OCI-LY7 (cell line): ENCODE results near the gene CCDC126. TPM values are rescaled to one million over a fixed set of nuclear protein-coding genes. Genes with fewer than 3 reads are reported as not detected.

ENCODE experiments used
- BruUV-seq: library from RNA; stranded (reverse); fragments of 400-500 nt; replicated peaks from 2 replicates; lab custom pipeline; 2021; lab: Mats Ljungman, UMichigan
- CTCF ChIA-PET: fragments of 300-600 bp; sonication (Branson Sonifier 250); formaldehyde crosslinking; loops from one replicate; lab custom pipeline; 2022; ENCODE audit warnings: antibody characterized with exemption; ENCODE audit not compliant: unreplicated experiment; lab: Charles Lee
- POLR2A ChIA-PET: fragments of 300-600 bp; sonication (Branson Sonifier 250); formaldehyde crosslinking; loops from one replicate; lab custom pipeline; 2022; ENCODE audit warnings: antibody characterized with exemption; lab: Charles Lee
- DNase-seq: peaks from one replicate; pipeline ENCODE4 v3.0.0-alpha.2; 2015; ENCODE audit warnings: low spot score
- H2AFZ ChIP-seq: fragments of 200-600 bp; sonication (generic), shearing (Covaris generic); 2 replicates; pipeline ENCODE4 v1.6.1; 2014; ENCODE audit warnings: mild to moderate bottlenecking, antibody characterized with exemption, low read length, moderate library complexity
- H3K27ac ChIP-seq: fragments of 200-600 bp; sonication (generic); 2 replicates; pipeline ENCODE4 v1.5.1; 2014; ENCODE audit warnings: mixed run types, low read depth, mild to moderate bottlenecking, moderate library complexity, low read length, inconsistent platforms; ENCODE audit not compliant: poor library complexity, severe bottlenecking
- H3K36me3 ChIP-seq: fragments of 200-600 bp; sonication (generic); 2 replicates; pipeline ENCODE4 v1.6.1; 2014; ENCODE audit warnings: mild to moderate bottlenecking, antibody characterized with exemption, low read length, moderate library complexity, mixed read lengths; ENCODE audit not compliant: insufficient read depth
- H3K4me1 ChIP-seq: fragments of 200-600 bp; sonication (generic); 2 replicates; pipeline ENCODE4 v1.5.1; 2014; ENCODE audit warnings: mild to moderate bottlenecking, low read length; ENCODE audit not compliant: insufficient read depth, poor library complexity, severe bottlenecking
- H3K4me2 ChIP-seq: fragments of 200-600 bp; sonication (generic); 2 replicates; pipeline ENCODE4 v1.6.1; 2014; ENCODE audit warnings: mild to moderate bottlenecking, low read length
- H3K4me3 ChIP-seq: fragments of 200-600 bp; sonication (generic); 2 replicates; pipeline ENCODE4 v1.5.1; 2014; ENCODE audit warnings: mild to moderate bottlenecking, low read depth, low read length; ENCODE audit not compliant: poor library complexity, severe bottlenecking
- H3K79me2 ChIP-seq: fragments of 200-600 bp; sonication (generic); 2 replicates; pipeline ENCODE4 v1.6.1; 2016; ENCODE audit warnings: low read depth, mild to moderate bottlenecking, low read length, moderate library complexity, mixed read lengths; ENCODE audit not compliant: insufficient read depth
- H3K9me2 ChIP-seq: fragments of 200-600 bp; sonication (generic); 2 replicates; pipeline ENCODE4 v1.6.1; 2016; ENCODE audit warnings: mild to moderate bottlenecking, low read length, mixed read lengths; ENCODE audit not compliant: insufficient read depth
- H3K9me3 ChIP-seq: fragments of 200-600 bp; sonication (generic); 2 replicates; pipeline ENCODE4 v1.6.1; 2014; ENCODE audit warnings: mild to moderate bottlenecking, mixed run types, low read length, mixed read lengths
- H4K20me1 ChIP-seq: fragments of 200-600 bp; sonication (generic); 2 replicates; pipeline ENCODE4 v1.6.1; 2014; ENCODE audit warnings: mild to moderate bottlenecking, antibody characterized with exemption, low read length, moderate library complexity, mixed read lengths; ENCODE audit not compliant: insufficient read depth
- EZH2phosphoT487 ChIP-seq: fragments of 200-600 bp; sonication (generic); IDR thresholded peaks from 2 replicates; pipeline ENCODE4 v1.6.1; 2018; ENCODE audit warnings: low read depth, borderline replicate concordance, mild to moderate bottlenecking, mixed run types, antibody characterized with exemption, low read length, moderate library complexity, mixed read lengths
- intact Hi-C: fragments of 100-400 bp; cut with micrococcal nuclease; formaldehyde crosslinking; loops from one replicate; pipeline ENCODE4 v1.10.0; 2022; ENCODE audit not compliant: unreplicated experiment
- total RNA-seq, 2 experiments: library from RNA; depleted of rRNA in 1 of 2; stranded (reverse); fragments of >200 nt in 1 of 2; shearing (Covaris generic) in 1 of 2; gene quantifications; 2 replicates each; pipeline ENCODE4 v1.2.3, GENCODE V29; 2014 to 2022
- TF ChIP-seq, protein P1 (sequence below): fragments of 200-600 bp; sonication (generic); conservative IDR thresholded peaks from 2 replicates; pipeline ENCODE4 v1.5.1; 2014; ENCODE audit warnings: mild to moderate bottlenecking, antibody characterized with exemption, low read length, moderate library complexity, mixed read lengths

The CCDC126 gene
- total RNA-seq, 2 experiments from 2014 or later, result 9.6 to 14.2 TPM

DNA sequence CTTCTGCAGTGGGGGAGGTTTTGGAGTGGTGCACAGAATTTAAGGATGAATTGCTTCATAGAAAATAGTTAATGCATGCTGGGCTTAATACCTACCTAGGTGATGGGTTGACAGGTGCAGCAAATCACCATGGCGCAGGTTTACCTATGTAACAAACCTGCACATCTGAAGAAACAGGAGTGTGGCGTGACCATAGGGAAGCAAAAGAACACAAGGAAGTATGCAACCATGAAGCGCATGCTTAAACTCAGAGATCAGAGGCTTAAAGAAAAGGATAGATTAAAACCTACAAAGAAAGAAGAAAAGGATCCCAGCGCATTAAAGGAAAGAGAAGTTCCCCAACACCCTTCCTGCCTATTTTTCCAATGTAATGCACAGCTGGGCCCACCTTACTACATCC is 22.0 kb downstream of the CCDC126 start:
- ChIA-PET CTCF (no interaction called here), POLR2A (no interaction called here)
- Histone ChIP-seq H3K27ac (no peak overlapping the region), H3K9me3 (no peaks in the 10 kb centered on the region), H3K4me2 (no peak overlapping the region), H4K20me1 (no peaks in the 10 kb centered on the region), H3K4me3 (no peak overlapping the region), H3K79me2 (no peaks in the 10 kb centered on the region), H3K4me1 (no peaks in the 10 kb centered on the region), H2AFZ (no peak overlapping the region), H3K9me2 (no peaks in the 10 kb centered on the region), H3K36me3 (peaks cover 6% of the 10 kb centered on the region; the same call in 1 of the 2 replicates)
- intact Hi-C loops, result no loop called here
- DNase-seq, result no peak
- BruUV-seq, result no TSS peak
- no peak for TF ChIP-seq EZH2phosphoT487
- TF ChIP-seq, protein P1, sequence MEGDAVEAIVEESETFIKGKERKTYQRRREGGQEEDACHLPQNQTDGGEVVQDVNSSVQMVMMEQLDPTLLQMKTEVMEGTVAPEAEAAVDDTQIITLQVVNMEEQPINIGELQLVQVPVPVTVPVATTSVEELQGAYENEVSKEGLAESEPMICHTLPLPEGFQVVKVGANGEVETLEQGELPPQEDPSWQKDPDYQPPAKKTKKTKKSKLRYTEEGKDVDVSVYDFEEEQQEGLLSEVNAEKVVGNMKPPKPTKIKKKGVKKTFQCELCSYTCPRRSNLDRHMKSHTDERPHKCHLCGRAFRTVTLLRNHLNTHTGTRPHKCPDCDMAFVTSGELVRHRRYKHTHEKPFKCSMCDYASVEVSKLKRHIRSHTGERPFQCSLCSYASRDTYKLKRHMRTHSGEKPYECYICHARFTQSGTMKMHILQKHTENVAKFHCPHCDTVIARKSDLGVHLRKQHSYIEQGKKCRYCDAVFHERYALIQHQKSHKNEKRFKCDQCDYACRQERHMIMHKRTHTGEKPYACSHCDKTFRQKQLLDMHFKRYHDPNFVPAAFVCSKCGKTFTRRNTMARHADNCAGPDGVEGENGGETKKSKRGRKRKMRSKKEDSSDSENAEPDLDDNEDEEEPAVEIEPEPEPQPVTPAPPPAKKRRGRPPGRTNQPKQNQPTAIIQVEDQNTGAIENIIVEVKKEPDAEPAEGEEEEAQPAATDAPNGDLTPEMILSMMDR, result no peak

DNA sequence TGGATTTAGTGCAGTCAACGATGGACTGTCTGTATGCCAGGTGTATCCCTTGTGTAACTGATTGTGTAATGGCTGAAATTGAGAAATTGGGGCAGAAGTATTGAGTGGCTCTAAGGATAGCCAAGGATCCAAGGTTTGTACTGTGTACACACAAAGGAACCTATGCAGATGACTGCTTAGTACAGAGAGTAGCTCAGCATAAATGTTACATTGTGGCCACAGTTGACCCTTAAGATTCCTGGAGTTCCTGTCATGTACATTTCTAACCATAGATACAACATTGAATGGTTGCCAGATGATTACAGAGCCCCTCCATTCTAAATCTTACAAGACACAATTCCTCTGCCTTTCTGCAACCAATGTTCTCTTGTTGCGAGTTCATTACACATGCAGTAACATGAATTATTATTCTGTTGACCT is 25.3 kb downstream of the CCDC126 start:
- no peaks in the 10 kb centered on the region for H3K9me2 ChIP-seq

DNA sequence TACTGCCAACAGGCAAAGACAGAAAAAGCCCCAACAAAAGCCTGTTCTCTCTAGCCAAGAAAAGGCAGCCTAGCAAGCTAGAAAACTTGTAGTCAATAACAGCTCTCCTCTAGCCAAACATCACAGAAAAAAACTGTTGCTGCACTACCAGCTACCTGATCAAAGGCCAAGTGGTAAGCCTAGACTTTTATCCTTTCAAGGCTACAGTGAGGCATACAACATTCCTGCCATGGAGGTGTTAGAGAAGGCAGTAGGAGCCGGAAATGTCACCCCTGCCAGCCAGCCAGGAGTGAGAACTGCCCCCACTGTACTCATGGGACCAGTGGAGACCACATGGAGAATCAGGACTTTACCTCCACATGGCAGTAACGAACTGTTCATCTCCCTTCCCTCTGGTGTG is 31.2 kb downstream of the CCDC126 start:
- no peaks in the 10 kb centered on the region for H3K79me2 ChIP-seq
- H3K4me1 ChIP-seq, result no peaks in the 10 kb centered on the region
- POLR2A ChIA-PET, result no interaction called here
- DNase-seq, result no peak
- no peaks in the 10 kb centered on the region for H3K36me3 ChIP-seq
- no peaks in the 10 kb centered on the region for H4K20me1 ChIP-seq
- H3K4me2 ChIP-seq, result no peak overlapping the region
- no peak overlapping the region for H3K4me3 ChIP-seq
- H3K9me2 ChIP-seq, result no peaks in the 10 kb centered on the region
- intact Hi-C loops, result no loop called here
- no peak overlapping the region for H3K27ac ChIP-seq
- H3K9me3 ChIP-seq, result no peaks in the 10 kb centered on the region
- TF ChIP-seq EZH2phosphoT487, result no peak
- TF ChIP-seq, protein P1, result no peak
- no TSS peak for BruUV-seq
- no peak overlapping the region for H2AFZ ChIP-seq
- CTCF ChIA-PET, result no interaction called here

More for the DNA sequence above, 25.3 kb downstream of the CCDC126 start:
- Histone ChIP-seq H3K36me3 (peaks cover 6% of the 10 kb centered on the region; the same call in 1 of the 2 replicates), H2AFZ (no peak overlapping the region), H3K27ac (no peak overlapping the region), H3K4me3 (no peak overlapping the region), H3K4me2 (no peak overlapping the region), H3K9me3 (no peaks in the 10 kb centered on the region), H4K20me1 (no peaks in the 10 kb centered on the region), H3K4me1 (no peaks in the 10 kb centered on the region), H3K79me2 (no peaks in the 10 kb centered on the region)
- no peak for DNase-seq
- intact Hi-C loops, result no loop called here
- ChIA-PET POLR2A (interaction anchor here (0.6 to 0.7 kb wide), 3 partner anchors 21 to 984 kb away, joined by 3 to 5 read pairs (median 4); no protein-coding TSS in a partner anchor), CTCF (no interaction called here)
- TF ChIP-seq, protein P1, result no peak
- no peak for TF ChIP-seq EZH2phosphoT487
- BruUV-seq, result no TSS peak
